Transverse colon (tissue), 4 donors: Measurements from ENCODE around the gene TMEM212. TPM values are rescaled to one million over a fixed set of nuclear protein-coding genes. Genes with fewer than 3 reads are reported as not detected.

ENCODE experiments used
- DNase-seq: peaks from one replicate; pipeline ENCODE4 v3.0.0-alpha.2; 2019
- H3K27ac ChIP-seq, 4 donors: fragments of 200-600 bp; sonication (generic); 2 replicates each; pipeline ENCODE4 v1.5.1; 2016 to 2018; ENCODE audit warnings: inconsistent platforms in 4 of 4
- H3K27me3 ChIP-seq: fragments of 200-600 bp; sonication (generic); 2 replicates; pipeline ENCODE4 v1.5.1; 2017; ENCODE audit warnings: inconsistent platforms
- H3K36me3 ChIP-seq, 4 donors: fragments of 200-600 bp; sonication (generic); 2 replicates each; pipeline ENCODE4 v1.5.1; 2017 to 2019; ENCODE audit warnings: inconsistent platforms in 4 of 4
- H3K4me1 ChIP-seq, 4 donors: fragments of 200-600 bp; sonication (generic); 2 replicates each; pipeline ENCODE4 v1.5.1; 2017 to 2020; ENCODE audit warnings: inconsistent platforms in 4 of 4
- H3K4me3 ChIP-seq, 4 donors: fragments of 200-600 bp; sonication (generic); 1 replicate in 1 of 4; 2 replicates in 3 of 4; pipeline versions ENCODE4 v1.5.1 to v1.6.1; 2017 to 2019; ENCODE audit warnings: inconsistent platforms in 4 of 4
- H3K9me3 ChIP-seq, 2 donors: fragments of 200-600 bp; sonication (generic); 2 replicates each; pipeline ENCODE4 v1.5.1; 2017 to 2019; ENCODE audit warnings: inconsistent platforms in 2 of 2
- EP300 ChIP-seq: sonication (generic); formaldehyde crosslinking; IDR thresholded peaks from one replicate; pipeline ENCODE4 v1.6.1; 2017; ENCODE audit warnings: antibody characterized with exemption, low read depth
- POLR2A ChIP-seq: fragments of 450-650 bp; IDR thresholded peaks from one replicate; pipeline ENCODE4 v1.6.1; 2016; ENCODE audit warnings: antibody characterized with exemption, mild to moderate bottlenecking, moderate library complexity
- POLR2AphosphoS5 ChIP-seq, 3 donors: sonication (generic); formaldehyde crosslinking; IDR thresholded peaks; one replicate each; pipeline ENCODE4 v1.6.1; 2016; ENCODE audit warnings: antibody characterized with exemption in 3 of 3
- WGBS, 2 donors: methylation state at CpG; one replicate each; pipeline ENCODE4 v1.1.5; 2018; ENCODE audit warnings: low coverage in 1 of 2; 5-methylcytosine and 5-hydroxymethylcytosine counted together
- in situ Hi-C, 4 donors: fragments of 200-750 bp; cut with MboI; loops; one replicate each; pipeline versions ENCODE4 v1.15.0 to v1.15.1; 2017; ENCODE audit warnings: low sequenced_read_pairs in 3 of 4, low pct_ligation_motif_present in 1 of 4, low pct_unique_long_range_greater_than_20kb in 1 of 4
- intact Hi-C: fragments of 100-400 bp; cut with DNase I; formaldehyde crosslinking; loops from one replicate; pipeline ENCODE4 v1.15.1; 2023; ENCODE audit warnings: low total_unique reads
- total RNA-seq, 4 donors: library from RNA; depleted of rRNA; stranded (reverse); fragments of >200 nt; gene quantifications; one replicate each; pipeline ENCODE4 v1.1.0, GENCODE V29; 2016
- TF ChIP-seq, protein P1 (sequence below), 5 experiments: fragments of 200-600 bp in 3 of 5; fragments of 450-650 bp in 2 of 5; sonication (generic) in 3 of 5; IDR thresholded peaks; 1 replicate in 2 of 5; 2 replicates in 3 of 5; pipeline ENCODE4 v1.5.1; 2016 to 2017; ENCODE audit warnings: antibody characterized with exemption in 5 of 5, inconsistent platforms in 3 of 5, mild to moderate bottlenecking in 2 of 5, moderate library complexity in 1 of 5

TMEM212 gene
- total RNA-seq, 4 donors from 2014 or later, result not detected

DNA sequence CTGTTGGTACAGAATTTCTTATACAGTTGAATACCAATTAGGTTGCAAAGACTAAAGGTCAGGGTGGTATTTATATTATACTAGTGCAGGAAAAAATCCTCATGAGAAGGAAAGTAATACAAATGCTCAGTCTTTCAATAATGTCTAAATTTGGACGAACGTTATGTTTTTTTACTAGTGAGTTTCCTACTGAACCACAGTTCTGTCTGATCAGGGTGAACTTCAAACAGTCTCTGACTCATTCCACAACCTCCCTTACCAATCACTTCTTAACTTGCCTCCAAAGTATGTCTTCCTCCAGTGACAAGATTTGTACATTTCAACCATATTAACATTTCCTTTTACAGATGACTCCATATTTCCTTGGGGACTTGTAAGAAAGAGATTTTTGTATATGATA, 3.4 kb downstream of the TMEM212 start:
- intact Hi-C loops (no loop called here), in situ Hi-C loops (loop anchor here in 2 of 4 donors (25.0 kb wide), 2 partner anchors 209 to 491 kb away; no protein-coding TSS in a partner anchor)
- H3K4me3 ChIP-seq, result no peak overlapping the region
- H3K4me1 ChIP-seq, result no peaks in the 10 kb centered on the region
- no peak for DNase-seq
- H3K27ac ChIP-seq, result no peak overlapping the region
- no peaks in the 10 kb centered on the region for H3K36me3 ChIP-seq
- H3K27me3 ChIP-seq, result no peaks in the 10 kb centered on the region
- 62 to 63% methylated on average over 2 of the region's 2 CpGs for WGBS, 2 donors
- TF ChIP-seq POLR2AphosphoS5 (IDR thresholded peaks at IDR 0.05) (no peak), POLR2A (no peak), EP300 (no peak)
- TF ChIP-seq, protein P1, sequence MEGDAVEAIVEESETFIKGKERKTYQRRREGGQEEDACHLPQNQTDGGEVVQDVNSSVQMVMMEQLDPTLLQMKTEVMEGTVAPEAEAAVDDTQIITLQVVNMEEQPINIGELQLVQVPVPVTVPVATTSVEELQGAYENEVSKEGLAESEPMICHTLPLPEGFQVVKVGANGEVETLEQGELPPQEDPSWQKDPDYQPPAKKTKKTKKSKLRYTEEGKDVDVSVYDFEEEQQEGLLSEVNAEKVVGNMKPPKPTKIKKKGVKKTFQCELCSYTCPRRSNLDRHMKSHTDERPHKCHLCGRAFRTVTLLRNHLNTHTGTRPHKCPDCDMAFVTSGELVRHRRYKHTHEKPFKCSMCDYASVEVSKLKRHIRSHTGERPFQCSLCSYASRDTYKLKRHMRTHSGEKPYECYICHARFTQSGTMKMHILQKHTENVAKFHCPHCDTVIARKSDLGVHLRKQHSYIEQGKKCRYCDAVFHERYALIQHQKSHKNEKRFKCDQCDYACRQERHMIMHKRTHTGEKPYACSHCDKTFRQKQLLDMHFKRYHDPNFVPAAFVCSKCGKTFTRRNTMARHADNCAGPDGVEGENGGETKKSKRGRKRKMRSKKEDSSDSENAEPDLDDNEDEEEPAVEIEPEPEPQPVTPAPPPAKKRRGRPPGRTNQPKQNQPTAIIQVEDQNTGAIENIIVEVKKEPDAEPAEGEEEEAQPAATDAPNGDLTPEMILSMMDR (IDR thresholded peaks at IDR 0.05), result no peak
- no peaks in the 10 kb centered on the region for H3K9me3 ChIP-seq

DNA sequence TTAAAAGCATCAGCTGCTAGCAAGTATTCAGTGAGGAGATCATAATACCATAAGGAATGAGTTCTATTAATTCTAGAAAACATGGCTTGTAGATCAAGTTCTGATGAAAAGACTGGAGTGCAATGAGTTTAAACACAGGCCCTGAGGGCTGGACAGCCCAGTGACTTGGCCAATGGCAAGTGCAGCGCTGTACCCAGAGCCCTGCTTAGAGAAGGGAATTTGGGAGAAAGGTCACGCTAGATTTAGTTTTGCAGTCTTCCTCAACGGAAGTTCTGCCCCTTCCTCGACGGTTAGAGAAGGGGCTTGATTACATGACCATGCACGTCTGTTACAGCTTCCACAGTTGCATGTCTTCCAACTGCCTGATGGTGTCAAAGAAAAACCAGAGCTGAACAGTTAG, 4.0 kb downstream of the TMEM212 start:
- no peaks in the 10 kb centered on the region for H3K36me3 ChIP-seq
- no peaks in the 10 kb centered on the region for H3K27me3 ChIP-seq
- H3K4me3 ChIP-seq, result no peak overlapping the region
- H3K27ac ChIP-seq, result no peak overlapping the region
- WGBS, 2 donors, result 81 to 94% methylated on average over 6 of the region's 6 CpGs
- H3K9me3 ChIP-seq, result no peaks in the 10 kb centered on the region
- no peaks in the 10 kb centered on the region for H3K4me1 ChIP-seq
- TF ChIP-seq POLR2A (no peak), POLR2AphosphoS5 (IDR thresholded peaks at IDR 0.05) (no peak), EP300 (no peak)
- TF ChIP-seq, protein P1 (IDR thresholded peaks at IDR 0.05), result no peak
- no peak for DNase-seq
- intact Hi-C loops (no loop called here), in situ Hi-C loops (loop anchor here in 2 of 4 donors (25.0 kb wide), 2 partner anchors 210 to 490 kb away; no protein-coding TSS in a partner anchor)

DNA sequence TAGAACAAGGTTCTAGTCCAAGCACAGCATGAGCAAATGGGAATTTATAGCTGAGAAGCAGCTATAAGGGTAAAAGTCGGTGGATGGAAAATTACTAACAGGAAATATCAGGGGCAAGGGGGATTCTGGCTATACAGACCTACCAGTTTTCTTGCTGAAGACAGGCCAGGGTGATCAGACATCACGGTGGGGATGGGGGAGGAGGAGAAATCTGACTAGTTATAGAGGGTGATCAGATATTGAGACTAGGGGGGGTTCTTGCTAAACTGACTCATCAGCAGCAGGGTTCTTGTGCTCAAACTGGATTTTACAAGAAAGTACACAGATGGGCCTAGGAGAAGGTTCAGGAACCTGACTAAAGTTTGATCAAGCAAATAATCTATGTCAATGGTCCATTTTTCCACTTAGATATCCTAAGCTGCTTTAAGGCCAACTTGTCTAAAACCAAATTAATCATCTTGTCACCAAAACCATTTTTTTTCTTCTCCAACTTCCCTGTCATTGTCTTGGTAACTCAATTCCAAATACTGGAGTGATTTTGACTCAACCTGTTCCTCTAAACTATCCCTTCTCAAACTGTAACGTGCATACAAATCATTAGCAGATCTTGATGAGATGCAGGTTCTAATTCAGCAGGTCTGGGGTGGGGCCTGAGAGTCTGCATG, 4.6 kb downstream of the TMEM212 start:
- H3K9me3 ChIP-seq, result no peaks in the 10 kb centered on the region
- DNase-seq, result no peak
- H3K36me3 ChIP-seq, result no peaks in the 10 kb centered on the region
- intact Hi-C loops (no loop called here), in situ Hi-C loops (loop anchor here in 2 of 4 donors (25.0 kb wide), 2 partner anchors 210 to 490 kb away; no protein-coding TSS in a partner anchor)
- H3K4me3 ChIP-seq, result no peak overlapping the region
- H3K27me3 ChIP-seq, result no peaks in the 10 kb centered on the region
- TF ChIP-seq EP300 (no peak), POLR2A (no peak)
- TF ChIP-seq, protein P1 (IDR thresholded peaks at IDR 0.05), result no peak
- no peak overlapping the region for H3K27ac ChIP-seq
- H3K4me1 ChIP-seq, result no peaks in the 10 kb centered on the region
- 52 to 93% methylated on average over 3 of the region's 3 CpGs for WGBS, 2 donors

DNA sequence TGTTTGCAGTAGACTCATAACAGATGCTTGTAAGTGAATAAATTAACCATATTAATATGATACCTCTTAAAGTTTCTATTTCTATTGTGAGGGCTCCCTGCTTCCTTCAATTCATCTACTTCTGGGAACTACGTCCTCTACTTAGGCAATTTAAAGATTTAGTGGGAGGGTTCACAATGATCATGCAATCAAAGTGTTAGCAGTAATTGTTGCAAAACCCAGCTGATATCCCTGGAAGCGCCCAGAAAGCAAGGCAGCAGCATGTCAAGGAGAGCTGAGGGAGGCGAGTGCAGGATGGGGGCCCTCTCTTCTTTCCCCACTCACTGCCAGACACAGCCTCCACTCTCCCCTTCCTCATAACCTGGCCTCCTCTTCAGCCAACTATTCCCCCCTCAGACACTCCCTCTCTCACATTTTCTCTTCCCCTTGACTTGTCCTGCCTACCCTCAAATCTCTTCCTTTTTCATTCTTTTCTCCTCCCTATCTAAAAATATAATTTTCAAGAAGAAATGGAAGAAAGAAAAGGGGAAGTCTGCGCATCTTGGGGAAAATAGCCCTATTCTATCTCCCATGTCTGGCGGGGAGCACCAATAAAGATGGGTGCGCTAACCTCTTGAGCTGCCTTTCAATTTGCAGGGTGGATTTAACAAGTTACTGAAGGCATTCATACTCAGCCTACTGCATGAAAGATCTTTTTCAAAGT, 6.6 kb downstream of the TMEM212 start:
- intact Hi-C loops, result no loop called here
- H3K27me3 ChIP-seq, result no peaks in the 10 kb centered on the region
- DNase-seq, result no peak
- H3K4me3 ChIP-seq, result no peak overlapping the region
- H3K4me1 ChIP-seq, result no peaks in the 10 kb centered on the region
- H3K27ac ChIP-seq, result no peak overlapping the region
- TF ChIP-seq POLR2A, result no peak
- TF ChIP-seq EP300, result no peak
- no peak for TF ChIP-seq POLR2AphosphoS5 (IDR thresholded peaks at IDR 0.05)
- TF ChIP-seq, protein P1 (IDR thresholded peaks at IDR 0.05), result no peak
- in situ Hi-C loops, result loop anchor here in 2 of 4 donors (25.0 kb wide), 2 partner anchors 212 to 488 kb away; no protein-coding TSS in a partner anchor
- H3K36me3 ChIP-seq, result no peaks in the 10 kb centered on the region
- peaks cover 7 to 8% of the 10 kb centered on the region in 2 donors for H3K9me3 ChIP-seq
- WGBS, 2 donors, result 82 to 85% methylated on average over 4 to 6 of the region's 6 CpGs
